ENCODE results near the gene LCN9.

Gene LCN9

DNA sequence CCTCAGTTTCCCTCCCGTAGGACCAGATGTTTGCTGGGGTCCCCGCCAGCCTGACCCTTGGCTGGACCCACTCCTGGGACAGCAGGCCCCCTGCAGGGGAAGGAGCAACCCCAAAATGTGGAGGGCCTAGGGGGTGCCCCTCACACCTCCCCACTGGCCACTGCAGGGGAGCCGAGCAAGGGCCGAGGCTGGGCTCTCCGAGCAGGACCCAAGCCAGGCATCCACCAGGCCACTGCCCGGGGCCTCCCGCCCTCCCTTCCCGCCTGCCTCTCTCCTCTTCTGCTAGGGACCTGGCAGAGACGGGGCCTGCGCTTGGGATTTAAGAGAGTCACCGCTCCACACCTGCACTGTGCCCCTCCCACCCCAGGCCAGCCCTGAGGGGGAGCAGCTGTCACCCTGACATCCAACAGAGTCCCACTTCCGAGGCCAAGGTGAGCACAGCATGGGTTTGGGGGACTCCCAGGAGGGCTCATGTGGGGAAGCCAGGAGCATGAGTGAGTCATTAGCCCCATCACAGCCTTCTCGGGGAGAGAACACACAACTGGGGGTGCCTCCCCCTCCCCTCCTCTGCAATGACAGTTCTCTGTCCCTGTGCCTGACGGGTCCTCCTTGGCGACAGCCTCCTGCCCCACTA is 20.4 kb downstream of the LCN9 start:
- TF ChIP-seq, protein P1, sequence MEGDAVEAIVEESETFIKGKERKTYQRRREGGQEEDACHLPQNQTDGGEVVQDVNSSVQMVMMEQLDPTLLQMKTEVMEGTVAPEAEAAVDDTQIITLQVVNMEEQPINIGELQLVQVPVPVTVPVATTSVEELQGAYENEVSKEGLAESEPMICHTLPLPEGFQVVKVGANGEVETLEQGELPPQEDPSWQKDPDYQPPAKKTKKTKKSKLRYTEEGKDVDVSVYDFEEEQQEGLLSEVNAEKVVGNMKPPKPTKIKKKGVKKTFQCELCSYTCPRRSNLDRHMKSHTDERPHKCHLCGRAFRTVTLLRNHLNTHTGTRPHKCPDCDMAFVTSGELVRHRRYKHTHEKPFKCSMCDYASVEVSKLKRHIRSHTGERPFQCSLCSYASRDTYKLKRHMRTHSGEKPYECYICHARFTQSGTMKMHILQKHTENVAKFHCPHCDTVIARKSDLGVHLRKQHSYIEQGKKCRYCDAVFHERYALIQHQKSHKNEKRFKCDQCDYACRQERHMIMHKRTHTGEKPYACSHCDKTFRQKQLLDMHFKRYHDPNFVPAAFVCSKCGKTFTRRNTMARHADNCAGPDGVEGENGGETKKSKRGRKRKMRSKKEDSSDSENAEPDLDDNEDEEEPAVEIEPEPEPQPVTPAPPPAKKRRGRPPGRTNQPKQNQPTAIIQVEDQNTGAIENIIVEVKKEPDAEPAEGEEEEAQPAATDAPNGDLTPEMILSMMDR (IDR thresholded peaks at IDR 0.05; ENCODE audit: low read depth, low read length, missing control alignments) = no peak
- H3K4me3 ChIP-seq (ENCODE audit: low read depth, low read length) = no peak overlapping the region
- no peak for DNase-seq (ENCODE audit: low read depth)

DNA sequence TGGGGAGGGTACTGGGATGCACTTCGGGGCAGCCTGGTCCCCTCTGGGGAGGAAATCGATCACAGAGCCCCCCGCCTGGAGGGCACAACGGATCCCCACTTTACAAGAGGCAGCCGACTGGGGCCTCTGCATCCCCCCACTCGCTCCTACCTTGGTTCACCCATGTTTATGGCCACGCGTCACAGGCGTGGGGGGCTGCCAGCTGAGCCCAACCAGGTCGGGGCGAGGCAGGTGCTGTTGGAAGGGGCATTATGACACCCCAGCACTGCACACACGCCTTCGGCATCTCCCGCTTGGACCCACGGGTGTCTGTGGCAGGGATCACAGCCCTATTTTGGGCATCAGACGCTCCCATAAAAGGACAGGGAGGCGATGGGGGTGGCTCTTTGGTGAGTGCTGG is 21.6 kb downstream of the LCN9 start:
- no peak for DNase-seq (ENCODE audit: low read depth)
- H3K4me3 ChIP-seq (ENCODE audit: low read depth, low read length) = no peak overlapping the region
- TF ChIP-seq, protein P1 (IDR thresholded peaks at IDR 0.05; ENCODE audit: low read depth, low read length, missing control alignments) = no peak

DNA sequence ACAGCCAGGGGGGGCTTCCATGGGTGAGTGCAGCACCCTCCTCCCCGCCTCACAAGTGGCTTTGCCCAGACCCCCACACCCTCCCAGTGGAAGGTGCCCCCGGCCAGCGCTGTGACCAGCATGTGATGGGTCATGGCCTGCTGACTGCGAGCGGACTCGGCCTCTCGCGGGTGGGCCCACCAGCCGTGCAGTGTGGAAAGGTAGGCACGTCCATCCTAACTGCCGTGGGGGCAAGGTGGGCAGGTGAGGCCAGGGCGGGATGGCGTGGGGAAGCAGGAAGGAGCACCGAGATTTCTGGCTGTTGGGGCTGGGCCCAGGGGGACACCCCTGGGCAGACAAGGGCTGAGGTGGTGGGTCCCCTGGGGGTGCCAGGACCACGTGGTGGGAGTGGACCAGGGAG is 24.1 kb downstream of the LCN9 start:
- TF ChIP-seq, protein P1 (IDR thresholded peaks at IDR 0.05; ENCODE audit: low read depth, low read length, missing control alignments) = no peak
- DNase-seq (ENCODE audit: low read depth) = no peak

DNA sequence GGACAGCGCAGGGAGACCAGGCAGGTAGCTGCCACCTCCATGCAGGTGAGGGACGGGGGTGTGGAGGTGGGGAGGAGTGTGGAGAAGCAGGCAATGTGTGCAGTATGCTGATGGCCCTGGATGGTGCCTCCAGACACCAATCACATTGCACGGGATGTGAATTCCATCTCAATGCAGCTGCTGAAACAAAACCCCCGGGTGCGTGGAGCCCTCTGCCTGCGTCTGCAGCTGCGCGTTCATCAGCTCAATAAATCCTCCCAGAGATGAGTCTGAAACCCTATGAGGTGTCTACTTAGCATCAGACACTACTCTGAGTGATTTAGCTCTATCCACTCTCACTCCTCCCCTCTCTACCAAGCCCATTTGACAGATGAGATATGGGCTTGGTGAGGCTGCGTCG is 25.9 kb downstream of the LCN9 start:
- TF ChIP-seq, protein P1 (IDR thresholded peaks at IDR 0.05; ENCODE audit: low read depth, low read length, missing control alignments) = no peak
- DNase-seq (ENCODE audit: low read depth) = no peak
- H3K4me3 ChIP-seq (ENCODE audit: low read depth, low read length) = no peak overlapping the region

More for the DNA sequence above, 24.1 kb downstream of the LCN9 start:
- no peak overlapping the region for H3K4me3 ChIP-seq (ENCODE audit: low read depth, low read length)

DNA sequence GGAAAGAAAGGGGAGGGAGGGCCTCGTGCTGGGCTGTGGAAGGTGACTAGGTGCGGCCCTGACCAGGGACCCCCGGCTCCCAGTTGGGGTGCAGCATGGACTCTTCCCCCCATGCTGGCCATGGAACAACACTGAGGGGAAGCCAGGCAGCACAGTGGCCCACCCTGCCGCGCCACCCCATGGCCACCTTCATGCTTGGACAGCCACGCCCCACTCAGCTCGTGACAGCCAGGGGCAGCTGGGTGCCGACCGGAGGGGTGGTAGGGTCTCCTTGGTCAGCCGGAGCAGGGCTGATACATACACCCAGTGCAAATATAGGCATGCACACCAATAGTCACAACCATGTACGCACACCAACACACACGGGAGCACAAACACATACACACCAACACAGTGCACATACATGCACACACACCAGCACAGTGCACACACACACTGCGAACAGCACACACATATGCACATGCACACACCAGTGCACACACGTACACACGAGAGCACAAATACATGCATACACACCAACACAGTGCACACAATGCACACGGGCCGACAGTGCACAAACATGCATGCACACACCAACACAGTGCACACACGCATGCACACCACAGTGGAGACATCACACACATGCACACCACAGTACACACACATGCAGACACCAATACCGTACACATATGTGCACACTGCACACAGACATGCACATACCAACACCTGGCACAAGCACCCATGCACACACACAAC is 27.9 kb downstream of the LCN9 start:
- H3K4me3 ChIP-seq (ENCODE audit: low read depth, low read length) = no peak overlapping the region
- DNase-seq (ENCODE audit: low read depth) = no peak
- TF ChIP-seq, protein P1 (IDR thresholded peaks at IDR 0.05; ENCODE audit: low read depth, low read length, missing control alignments) = no peak

DNA sequence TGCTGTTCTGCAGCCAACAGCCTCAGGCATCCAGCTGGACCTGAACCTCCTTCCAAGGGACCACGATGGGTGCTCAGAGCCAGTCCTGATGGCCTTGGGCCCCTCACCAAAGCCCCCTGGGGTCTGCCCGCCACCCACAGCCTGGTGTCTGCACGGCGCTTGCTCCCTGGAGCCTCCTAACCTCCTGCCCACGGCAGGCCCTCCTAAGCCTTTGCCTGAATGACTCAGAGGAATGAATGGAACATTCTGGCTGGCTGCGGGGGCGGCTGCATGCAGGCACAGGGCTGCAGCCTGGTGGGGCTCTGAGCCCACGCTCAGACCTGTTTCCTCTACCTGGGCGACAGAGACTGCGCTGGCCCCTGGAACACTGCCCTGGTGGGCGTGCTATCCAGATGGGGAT is 29.3 kb downstream of the LCN9 start:
- H3K4me3 ChIP-seq (ENCODE audit: low read depth, low read length) = no peak overlapping the region
- TF ChIP-seq, protein P1 (IDR thresholded peaks at IDR 0.05; ENCODE audit: low read depth, low read length, missing control alignments) = no peak
- no peak for DNase-seq (ENCODE audit: low read depth)

DNA sequence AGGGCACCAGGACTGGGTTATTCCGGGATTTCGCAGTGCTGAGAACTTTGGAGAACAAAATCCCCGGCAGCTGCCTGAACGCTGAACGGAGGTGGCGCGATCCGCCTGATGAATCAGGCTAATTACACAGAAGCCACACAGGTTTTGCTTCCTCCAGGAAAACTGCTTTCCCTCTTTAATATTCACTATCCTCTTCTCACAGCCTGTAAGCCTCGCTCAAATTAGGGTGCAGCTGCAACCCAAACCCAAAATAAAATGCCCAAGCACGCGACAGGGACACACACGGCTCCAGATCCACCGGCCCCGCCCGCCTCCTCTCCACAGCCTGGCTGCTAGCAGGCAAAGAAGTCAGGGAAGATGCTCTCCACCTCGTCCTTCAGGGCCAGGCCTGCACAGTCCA is 30.2 kb downstream of the LCN9 start:
- TF ChIP-seq, protein P1 (IDR thresholded peaks at IDR 0.05; ENCODE audit: low read depth, low read length, missing control alignments) = no peak
- no peak for DNase-seq (ENCODE audit: low read depth)
- H3K4me3 ChIP-seq (ENCODE audit: low read depth, low read length) = no peak overlapping the region

All from GM12864 (cell line).